Astrocyte of the spinal cord (primary cell): ENCODE measurements around the gene LNP1.
A peak's percentile ranks its signal among the peaks of the same experiment; 100 is the strongest.

Source experiments
- DNase-seq: peaks from one replicate; pipeline ENCODE4 v3.0.0; 2011; ENCODE audit warnings: low read depth, low spot score
- H3K4me3 ChIP-seq: 2 replicates; pipeline ENCODE4 v1.5.1; 2011; ENCODE audit warnings: low read depth, mild to moderate bottlenecking, low read length, moderate library complexity
- in situ Hi-C: cut with HindIII; loops from 2 replicates; pipeline ENCODE4 v1.10.0; 2017; ENCODE audit warnings: low sequenced_read_pairs
- TF ChIP-seq, protein P1 (sequence below): IDR thresholded peaks from 2 replicates; pipeline ENCODE4 v1.5.1; 2012; ENCODE audit warnings: low read depth, mild to moderate bottlenecking, low read length, inconsistent platforms

Gene LNP1

DNA sequence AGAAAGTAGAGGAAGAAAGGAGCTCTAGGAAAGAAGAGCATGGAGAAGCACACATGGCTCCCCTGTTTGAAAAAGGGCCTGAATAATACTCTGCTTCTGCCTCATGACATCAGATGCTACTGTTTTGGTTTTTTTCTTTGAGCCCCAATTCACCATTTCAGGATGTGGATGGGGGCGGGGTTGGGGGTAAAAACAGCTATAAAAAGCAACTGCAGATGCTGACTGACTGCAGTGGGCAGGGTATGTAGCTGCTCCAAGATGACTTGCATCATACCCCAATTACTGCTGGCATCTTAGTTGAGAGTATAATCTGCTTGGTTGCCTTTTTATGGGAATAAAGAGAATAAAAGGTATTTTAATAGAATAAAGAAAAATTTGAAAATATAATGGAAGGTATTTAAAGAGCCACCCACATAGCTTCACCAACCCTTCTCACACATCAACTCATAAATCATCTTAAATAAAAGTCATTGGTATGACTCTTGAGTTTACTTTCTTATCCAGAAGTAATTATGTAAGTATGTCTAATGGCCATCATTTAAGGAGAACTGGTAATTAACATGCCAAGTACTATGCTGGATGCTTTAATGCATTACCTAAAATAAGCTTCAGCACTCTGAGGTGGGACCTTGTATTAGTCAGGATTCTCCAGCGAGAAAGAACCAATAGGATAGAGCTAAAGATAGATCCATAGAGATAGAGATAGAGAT lies 54.7 kb downstream of the LNP1 start:
- in situ Hi-C loops = no loop called here
- no peak overlapping the region for H3K4me3 ChIP-seq
- DNase-seq = no peak
- TF ChIP-seq, protein P1, sequence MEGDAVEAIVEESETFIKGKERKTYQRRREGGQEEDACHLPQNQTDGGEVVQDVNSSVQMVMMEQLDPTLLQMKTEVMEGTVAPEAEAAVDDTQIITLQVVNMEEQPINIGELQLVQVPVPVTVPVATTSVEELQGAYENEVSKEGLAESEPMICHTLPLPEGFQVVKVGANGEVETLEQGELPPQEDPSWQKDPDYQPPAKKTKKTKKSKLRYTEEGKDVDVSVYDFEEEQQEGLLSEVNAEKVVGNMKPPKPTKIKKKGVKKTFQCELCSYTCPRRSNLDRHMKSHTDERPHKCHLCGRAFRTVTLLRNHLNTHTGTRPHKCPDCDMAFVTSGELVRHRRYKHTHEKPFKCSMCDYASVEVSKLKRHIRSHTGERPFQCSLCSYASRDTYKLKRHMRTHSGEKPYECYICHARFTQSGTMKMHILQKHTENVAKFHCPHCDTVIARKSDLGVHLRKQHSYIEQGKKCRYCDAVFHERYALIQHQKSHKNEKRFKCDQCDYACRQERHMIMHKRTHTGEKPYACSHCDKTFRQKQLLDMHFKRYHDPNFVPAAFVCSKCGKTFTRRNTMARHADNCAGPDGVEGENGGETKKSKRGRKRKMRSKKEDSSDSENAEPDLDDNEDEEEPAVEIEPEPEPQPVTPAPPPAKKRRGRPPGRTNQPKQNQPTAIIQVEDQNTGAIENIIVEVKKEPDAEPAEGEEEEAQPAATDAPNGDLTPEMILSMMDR = no peak

DNA sequence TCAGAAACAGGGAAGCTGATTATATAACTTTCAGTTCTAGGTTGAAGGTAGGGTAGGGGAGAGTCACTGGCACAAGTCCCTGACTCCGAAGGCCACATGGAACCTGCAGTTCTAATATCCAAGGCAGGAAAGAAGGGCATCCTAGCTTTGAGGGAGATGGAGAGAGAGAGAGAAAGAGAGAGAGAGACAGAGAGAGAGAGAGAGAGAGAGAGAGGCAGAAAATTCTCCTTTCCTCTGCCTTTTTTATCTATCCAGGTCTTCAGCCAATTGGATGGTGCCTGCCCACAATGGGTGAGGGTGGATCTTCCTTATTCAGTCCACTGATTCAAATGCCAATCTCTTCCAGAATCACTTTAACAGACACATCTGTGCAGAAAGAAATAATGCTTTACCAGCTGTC lies 55.4 kb downstream of the LNP1 start:
- no peak overlapping the region for H3K4me3 ChIP-seq
- DNase-seq = no peak
- in situ Hi-C loops = no loop called here
- TF ChIP-seq, protein P1 = no peak

DNA sequence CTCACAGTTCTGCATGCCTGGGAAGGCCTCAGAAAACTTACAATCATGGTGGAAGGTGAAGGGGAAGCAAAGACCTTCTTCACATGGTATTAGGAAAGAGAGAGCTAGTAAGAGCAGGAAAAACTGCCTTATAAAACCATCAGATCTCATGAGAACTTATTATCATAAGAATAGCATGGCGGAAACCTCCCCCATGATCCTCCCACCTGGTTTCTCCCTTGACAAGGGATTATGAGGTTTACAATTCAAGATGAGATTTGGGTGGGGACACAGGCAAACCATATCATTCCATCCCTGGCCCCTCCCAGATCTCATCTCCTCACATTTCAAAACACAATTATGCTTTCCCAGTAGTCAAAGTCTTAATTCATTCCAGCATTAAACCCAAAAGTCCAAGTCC lies 56.5 kb downstream of the LNP1 start:
- TF ChIP-seq, protein P1 = no peak
- in situ Hi-C loops = no loop called here
- DNase-seq = no peak

DNA sequence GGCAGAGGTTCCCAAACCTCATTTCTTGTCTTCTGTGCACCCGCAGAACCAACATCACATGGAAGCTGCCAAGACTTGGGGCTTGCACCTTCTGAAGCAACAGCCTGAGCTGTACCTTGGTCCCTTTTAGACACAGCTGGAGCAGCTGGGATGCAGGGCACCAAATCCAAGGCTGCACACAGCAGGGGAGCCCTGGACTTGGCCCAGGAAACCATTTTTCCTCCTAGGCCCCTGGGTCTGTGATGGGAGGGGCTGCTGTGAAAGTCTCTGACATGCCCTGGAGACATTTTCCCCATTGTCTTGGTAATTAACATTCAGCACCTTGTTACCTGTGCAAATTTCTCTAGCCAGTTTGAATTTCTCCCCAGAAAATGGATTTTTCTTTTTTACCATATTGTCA lies 57.5 kb downstream of the LNP1 start:
- in situ Hi-C loops = no loop called here
- TF ChIP-seq, protein P1 = no peak
- H3K4me3 ChIP-seq = no peak overlapping the region
- no peak for DNase-seq

More for the DNA sequence above, 56.5 kb downstream of the LNP1 start:
- H3K4me3 ChIP-seq = no peak overlapping the region

DNA sequence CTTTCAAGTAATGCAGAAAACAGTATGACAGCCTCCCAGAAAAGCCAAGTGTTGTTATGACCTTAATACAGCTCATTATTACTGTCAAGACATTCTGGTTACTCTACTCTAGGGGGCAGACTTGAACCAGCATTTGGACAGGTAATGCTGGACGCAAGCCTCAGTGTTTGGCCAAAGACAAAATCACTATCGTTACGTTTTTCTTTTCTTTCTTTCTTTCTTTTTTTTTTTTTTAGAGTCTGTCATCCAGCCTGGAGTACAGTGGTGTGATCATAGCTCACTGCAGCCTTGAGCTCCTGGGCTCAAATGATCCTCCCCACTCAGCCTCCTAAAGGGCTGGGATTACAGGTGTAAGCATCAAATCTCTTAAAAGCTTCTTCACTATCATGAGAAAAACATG lies 61.7 kb downstream of the LNP1 start:
- DNase-seq = peak; percentile 73
- in situ Hi-C loops = no loop called here
- TF ChIP-seq, protein P1 = peak; percentile 75
- H3K4me3 ChIP-seq = no peak overlapping the region

DNA sequence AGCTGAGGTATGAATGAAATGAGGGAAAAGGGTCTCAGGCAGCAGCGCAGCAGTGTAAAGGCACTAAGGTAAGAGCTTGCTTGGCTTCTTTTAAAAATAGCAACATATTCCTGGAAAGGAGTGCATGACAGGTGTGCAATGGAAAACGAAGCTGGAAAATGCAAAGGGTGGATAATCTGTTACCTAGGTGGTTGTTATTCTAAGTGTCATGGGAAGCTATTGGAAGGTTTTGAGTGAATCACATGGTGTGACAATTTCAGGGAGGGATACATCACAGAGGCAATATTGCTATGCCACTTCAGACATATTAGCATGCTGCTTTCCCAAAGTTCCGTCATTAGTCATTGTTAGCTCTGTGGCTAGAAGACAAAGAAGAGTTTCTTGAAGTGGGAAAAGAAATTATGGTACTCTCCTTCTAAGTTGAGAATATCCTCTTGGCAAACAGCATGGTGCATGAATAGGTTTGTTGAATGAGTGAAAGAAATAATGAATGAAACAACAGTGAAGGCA lies 62.4 kb downstream of the LNP1 start:
- no peak for DNase-seq
- in situ Hi-C loops = no loop called here
- TF ChIP-seq, protein P1 = no peak

More for the DNA sequence above, 62.4 kb downstream of the LNP1 start:
- H3K4me3 ChIP-seq = no peak overlapping the region
